ENCODE results near the gene PGLYRP2.

- TF ChIP-seq JUN (IDR thresholded peaks at IDR 0.05; ENCODE audit: borderline replicate concordance, insufficient read depth, insufficient read length, low read depth) (no peak), CTCF (IDR thresholded peaks at IDR 0.05; ENCODE audit: extremely low read depth in 1 of 2, insufficient read depth in 1 of 2, low read depth in 1 of 2, low read length in 2 of 2) (no peak), MYC (IDR thresholded peaks at IDR 0.05; ENCODE audit: low read depth, low read length) (no peak), EZH2 (IDR thresholded peaks at IDR 0.05; ENCODE audit: borderline replicate concordance, low read depth, low read length, severe bottlenecking) (peak; percentile 81)
These were observed 21.4 kb downstream of the PGLYRP2 start for GRCh38 chr19:15457701-15458484.
